Erythroblast (primary cell): ENCODE measurements around the gene ZMYM2.

Experiments used
- GATA1 ChIP-seq: IDR thresholded peaks from 2 replicates; pipeline ENCODE4 v1.6.1; 2011; ENCODE audit warnings: low read depth, mild to moderate bottlenecking, control low read depth, low read length, moderate library complexity
- POLR2A ChIP-seq: IDR thresholded peaks from 2 replicates; pipeline ENCODE4 v1.6.1; 2011; ENCODE audit warnings: mild to moderate bottlenecking, low read length

- TF ChIP-seq POLR2A (no peak), GATA1 (no peak)
These were observed 157.7 kb downstream of the ZMYM2 start for GRCh38 chr13:20116213-20116612.
